ENCODE measurements around the gene PLEKHG3. TPM values are rescaled to one million over a fixed set of nuclear protein-coding genes. Genes with fewer than 3 reads are reported as not detected.

PLEKHG3 gene
- total RNA-seq, 1 donor from 2014 or later: 5.4 TPM

GRCh38 chr14:64706593-64707193 is 2.5 kb downstream of the PLEKHG3 start:
- DNase-seq (ENCODE audit: low read depth in 2 of 2): no peak

- peak in 1 of 2 donors; percentile 37 for DNase-seq (ENCODE audit: low read depth in 2 of 2)
Observed at GRCh38 chr14:64707661-64708060, 3.4 kb downstream of the PLEKHG3 start.

DNA sequence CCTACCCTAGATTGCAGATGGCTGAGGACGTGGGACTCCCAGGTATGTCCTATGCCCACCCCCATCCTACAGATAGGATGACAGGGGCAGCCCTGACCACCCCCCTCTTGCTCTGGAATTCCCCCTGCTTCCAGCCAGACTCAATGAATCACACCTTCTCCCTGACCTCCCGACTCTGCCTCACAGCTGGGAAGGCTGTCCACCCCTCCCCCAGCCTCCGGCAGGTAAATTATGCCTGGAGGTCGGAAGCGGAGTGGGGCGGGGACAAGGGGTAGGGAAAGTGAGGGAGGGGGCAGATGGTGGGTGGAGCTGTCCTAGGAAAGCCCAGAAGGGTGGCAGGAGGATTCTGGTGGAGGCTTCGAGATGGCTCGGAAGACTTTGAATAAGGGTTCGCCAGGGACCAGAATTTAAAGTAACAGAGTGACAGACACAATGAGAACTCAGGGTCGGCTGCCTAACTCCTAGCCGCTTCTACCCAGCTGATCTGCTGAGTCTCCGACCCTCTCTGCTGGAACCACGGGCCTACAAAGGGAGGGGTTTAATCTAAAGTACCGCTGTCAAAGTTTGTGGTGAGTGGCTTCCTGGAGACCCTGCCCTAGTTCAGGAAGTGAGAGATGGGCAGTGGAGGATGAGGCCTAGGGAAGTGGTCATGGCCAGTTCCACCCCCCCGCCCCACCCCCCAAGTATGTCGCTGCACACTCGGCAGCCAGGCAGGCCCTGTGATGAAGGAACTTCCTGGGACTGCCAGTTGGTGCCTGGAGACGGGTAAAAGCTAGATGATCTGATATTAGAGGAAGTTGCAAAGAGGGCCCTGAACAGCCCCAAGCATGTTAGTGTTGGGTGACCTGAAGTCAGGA is 4.2 kb downstream of the PLEKHG3 start:
- peak in 1 of 2 donors; percentile 56 for DNase-seq (ENCODE audit: low read depth in 2 of 2)

GRCh38 chr14:64709126-64709525 is 4.9 kb downstream of the PLEKHG3 start:
- no peak for DNase-seq (ENCODE audit: low read depth in 2 of 2)

DNA sequence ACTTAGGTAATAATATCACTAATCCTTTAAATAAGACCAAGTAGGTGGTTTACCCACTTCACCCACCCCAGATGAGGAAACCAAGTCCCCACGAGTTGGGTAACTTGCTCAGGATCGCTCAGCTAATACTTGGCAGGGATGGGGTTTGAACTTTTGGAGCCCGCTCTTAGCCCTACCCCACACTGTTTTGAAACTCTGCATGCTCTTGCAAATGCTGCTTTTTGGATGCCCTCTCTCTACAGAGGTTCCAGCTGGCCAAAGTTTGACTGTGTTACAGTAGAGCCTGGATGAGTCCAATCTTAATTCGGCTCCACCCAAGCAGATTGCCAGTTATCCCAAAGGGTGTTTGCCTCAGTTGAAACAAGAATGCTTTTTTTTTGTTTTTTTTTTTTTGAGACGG is 6.8 kb downstream of the PLEKHG3 start:
- DNase-seq (ENCODE audit: low read depth in 2 of 2): no peak

GRCh38 chr14:64713677-64714076 is 9.5 kb downstream of the PLEKHG3 start:
- no peak for DNase-seq (ENCODE audit: low read depth in 2 of 2)

DNA sequence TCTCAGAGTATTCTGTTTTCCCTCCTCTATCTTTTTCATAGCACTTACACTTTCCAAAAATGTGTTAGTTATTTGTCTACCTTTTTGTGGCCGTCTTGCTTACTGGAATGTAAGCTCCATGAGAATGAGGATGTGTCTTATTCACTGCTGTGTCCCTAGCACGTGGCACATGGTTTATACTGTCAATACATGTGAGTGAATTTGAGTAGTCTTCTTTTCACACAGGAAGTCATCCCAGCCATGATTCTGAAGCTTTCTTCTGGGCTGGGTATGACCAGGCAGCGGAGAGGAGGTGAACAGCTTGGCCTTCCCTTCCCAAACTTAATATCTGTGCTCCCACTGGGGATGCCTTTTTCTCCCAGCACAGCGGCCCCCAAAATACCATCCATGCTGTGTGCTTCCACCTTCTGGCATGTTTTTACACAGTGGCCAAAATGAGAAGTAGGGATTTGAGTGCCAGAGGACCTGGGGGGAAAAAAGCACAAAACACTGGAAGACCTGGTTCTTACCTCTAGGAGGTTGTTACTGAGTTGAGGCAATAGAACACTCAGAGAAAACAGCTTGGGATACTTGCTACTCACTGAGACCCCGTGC is 10.3 kb downstream of the PLEKHG3 start:
- DNase-seq (ENCODE audit: low read depth in 2 of 2): no peak

DNA sequence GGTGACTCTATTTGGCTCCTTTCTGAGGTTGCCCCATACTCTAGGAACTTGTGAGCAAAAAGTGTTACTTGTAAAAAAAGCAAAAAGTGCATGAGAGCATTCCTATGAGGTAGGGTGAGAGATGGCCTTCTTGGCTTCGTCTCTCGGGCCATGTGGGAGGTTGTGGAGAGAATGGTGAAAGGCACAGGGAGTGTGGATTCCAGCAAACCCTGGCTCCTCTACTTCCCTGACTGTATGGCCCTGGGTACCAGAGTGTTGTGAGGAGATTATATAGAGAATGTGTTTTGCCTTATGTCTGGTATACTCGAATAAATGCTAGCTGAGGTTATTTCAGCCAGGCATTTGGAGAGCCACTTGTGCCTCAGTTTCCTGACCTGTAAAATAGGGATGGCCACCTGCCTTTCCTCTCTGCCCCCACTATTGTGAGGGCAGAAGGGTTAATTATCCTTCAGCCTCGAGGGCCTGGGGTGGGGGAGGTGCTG is 11.0 kb downstream of the PLEKHG3 start:
- no peak for DNase-seq (ENCODE audit: low read depth in 2 of 2)

DNA sequence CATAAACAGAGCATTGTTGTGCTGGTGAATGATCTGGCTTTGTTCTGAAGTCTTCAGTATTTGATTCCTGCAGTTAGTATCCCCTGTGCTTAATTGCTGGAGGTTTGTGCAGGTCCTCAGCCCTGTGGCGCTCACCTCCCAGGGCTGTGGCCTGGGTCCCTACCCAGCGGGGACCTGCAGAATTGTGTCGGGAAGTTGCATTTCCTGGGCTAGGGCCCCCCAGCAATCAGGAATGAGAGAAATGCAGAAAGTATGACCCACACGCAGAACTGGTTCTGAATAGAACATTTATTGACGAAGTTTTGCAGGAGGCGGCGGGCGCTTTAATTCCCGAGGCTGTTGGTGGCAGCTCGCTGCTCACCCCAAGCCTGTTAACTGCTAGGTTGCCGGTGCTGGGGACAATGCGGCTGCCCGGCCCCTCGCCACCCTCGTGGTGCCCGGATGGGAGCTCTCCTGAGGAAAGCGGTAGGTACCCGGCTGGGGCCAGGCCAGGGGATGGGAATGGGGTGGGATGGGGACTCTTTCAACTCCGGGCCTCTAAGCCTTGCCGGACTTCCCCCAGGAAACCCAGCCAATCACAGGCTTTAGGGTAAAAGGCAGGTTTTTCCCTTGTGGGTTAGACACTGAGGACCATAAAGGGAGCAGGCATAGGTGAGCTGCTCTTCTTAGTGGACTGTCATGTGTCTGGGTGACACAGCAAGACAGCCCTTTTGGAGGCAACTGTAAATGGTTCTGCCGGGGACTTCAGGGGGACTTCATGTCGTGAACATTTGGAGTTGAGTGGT is 11.6 kb downstream of the PLEKHG3 start:
- DNase-seq (ENCODE audit: low read depth in 2 of 2): no peak

GRCh38 chr14:64717870-64718269 is 13.6 kb downstream of the PLEKHG3 start:
- DNase-seq (ENCODE audit: low read depth in 2 of 2): no peak

DNA sequence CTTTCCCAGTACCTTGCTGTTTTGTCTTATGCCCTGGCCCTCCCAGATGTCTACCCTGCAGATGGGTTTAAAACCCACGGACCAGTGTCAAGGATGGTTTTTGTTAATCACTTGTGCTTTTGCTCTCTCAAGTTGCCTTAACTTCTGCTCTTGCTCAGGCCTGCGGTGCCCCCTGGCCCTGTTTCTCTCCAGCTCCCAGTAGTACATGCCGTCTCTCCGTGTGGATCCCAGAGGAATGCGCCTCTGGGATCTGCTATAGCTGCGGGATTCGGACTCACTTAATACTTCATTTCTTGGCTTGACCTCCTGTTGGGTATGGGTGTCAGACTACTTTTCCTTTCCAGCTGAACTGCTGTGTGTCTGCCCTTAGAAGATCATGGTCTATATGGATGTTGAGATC is 14.5 kb downstream of the PLEKHG3 start:
- DNase-seq (ENCODE audit: low read depth in 2 of 2): no peak

DNA sequence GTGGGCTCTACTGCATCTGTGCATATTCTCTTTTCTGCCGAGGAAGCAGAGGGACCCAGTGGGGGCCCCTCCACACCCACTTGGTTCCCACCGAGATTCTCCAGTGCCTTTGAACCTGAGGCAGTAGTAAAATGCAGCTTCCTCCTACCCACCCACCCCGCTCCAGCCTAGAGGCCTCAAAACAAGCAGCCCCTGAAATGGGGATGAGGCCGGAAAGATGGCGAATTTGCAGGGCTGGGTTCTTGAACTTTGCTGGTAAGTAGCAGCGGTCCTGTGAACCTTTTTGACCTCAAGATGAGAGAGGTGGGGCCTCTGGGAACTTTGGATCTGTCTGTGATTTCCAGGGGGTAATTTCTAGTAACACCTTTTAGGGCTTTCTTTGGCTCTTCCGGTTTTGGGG is 15.4 kb downstream of the PLEKHG3 start:
- no peak for DNase-seq (ENCODE audit: low read depth in 2 of 2)

DNA sequence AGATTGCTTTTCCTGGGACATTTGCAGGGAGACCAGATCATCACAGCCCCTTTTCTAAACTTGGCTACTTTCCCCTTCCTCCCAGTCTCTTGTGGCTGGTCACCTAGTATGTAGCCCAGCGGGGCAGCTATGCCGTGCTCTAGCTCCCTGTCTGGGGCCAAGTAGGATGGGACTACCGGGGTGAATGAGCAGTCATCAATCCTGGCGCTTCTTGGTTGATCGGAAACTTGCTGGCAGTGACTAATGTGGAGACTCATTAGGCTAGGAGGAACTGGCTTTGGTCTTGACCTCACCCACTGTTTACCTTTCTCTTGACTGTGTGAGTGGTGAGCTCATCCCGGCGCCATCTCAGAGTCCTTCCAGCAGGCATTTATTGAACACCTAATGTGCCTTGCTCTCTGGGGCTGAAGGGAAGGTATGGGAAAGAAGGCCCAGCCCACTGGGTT is 15.9 kb downstream of the PLEKHG3 start:
- DNase-seq (ENCODE audit: low read depth in 2 of 2): peak in 1 of 2 donors; percentile 68

DNA sequence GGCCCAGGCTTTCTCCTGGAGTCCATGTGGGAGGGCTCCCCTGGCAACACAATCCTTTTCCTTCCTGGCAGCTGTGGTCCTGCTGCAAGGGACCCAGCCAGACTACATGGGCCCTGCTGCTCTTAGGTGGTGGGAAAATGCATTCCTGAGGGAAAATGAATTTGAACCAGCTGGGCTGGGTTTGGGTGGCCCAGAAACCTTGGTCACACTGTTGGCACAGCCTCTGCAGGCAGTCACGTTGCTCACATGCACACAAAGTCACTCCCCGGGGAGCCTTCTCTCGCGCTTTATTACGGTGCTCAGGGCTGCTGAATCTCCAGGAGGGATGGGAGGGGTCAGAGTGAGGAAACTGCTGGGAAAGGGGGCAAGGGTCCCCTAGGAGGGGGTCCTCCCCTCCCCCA is 17.2 kb downstream of the PLEKHG3 start:
- peak in 1 of 2 donors; percentile 12 for DNase-seq (ENCODE audit: low read depth in 2 of 2)

GRCh38 chr14:64721899-64722298 is 17.7 kb downstream of the PLEKHG3 start:
- DNase-seq (ENCODE audit: low read depth in 2 of 2): no peak

- no peak for DNase-seq (ENCODE audit: low read depth in 2 of 2)
Observed at GRCh38 chr14:64722842-64723447, 18.7 kb downstream of the PLEKHG3 start.

- no peak for DNase-seq (ENCODE audit: low read depth in 2 of 2)
Observed at GRCh38 chr14:64723691-64724577, 19.7 kb downstream of the PLEKHG3 start.

DNA sequence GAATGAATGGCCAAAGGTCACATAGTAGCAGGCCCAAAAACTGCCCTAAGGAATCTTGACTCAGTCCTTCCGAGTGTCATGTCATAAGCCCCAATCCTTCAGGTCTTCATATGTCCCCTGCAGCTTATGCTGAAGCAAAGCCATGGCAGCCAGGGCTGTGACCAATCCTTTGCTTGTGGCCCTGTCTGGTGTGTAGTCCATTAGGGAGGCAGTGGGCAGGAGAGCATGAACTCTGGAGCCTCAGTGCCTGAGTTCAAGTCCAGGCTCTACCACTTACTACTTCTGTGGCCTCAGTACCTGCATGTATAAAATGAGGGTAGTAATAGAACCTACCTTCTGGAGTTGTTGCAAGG is 20.3 kb downstream of the PLEKHG3 start:
- no peak for DNase-seq (ENCODE audit: low read depth in 2 of 2)

GRCh38 chr14:64725261-64725815 is 21.1 kb downstream of the PLEKHG3 start:
- DNase-seq (ENCODE audit: low read depth in 2 of 2): no peak

Measured in dermis microvascular lymphatic vessel endothelial cell (primary cell).